ENCODE measurements around the gene ANAPC2. TPM values are rescaled to one million over a fixed set of nuclear protein-coding genes. Genes with fewer than 3 reads are reported as not detected.

The ANAPC2 gene
- total RNA-seq, 4 donors from 2014 or later = 10.2 to 12.4 (median 10.8) TPM

DNA sequence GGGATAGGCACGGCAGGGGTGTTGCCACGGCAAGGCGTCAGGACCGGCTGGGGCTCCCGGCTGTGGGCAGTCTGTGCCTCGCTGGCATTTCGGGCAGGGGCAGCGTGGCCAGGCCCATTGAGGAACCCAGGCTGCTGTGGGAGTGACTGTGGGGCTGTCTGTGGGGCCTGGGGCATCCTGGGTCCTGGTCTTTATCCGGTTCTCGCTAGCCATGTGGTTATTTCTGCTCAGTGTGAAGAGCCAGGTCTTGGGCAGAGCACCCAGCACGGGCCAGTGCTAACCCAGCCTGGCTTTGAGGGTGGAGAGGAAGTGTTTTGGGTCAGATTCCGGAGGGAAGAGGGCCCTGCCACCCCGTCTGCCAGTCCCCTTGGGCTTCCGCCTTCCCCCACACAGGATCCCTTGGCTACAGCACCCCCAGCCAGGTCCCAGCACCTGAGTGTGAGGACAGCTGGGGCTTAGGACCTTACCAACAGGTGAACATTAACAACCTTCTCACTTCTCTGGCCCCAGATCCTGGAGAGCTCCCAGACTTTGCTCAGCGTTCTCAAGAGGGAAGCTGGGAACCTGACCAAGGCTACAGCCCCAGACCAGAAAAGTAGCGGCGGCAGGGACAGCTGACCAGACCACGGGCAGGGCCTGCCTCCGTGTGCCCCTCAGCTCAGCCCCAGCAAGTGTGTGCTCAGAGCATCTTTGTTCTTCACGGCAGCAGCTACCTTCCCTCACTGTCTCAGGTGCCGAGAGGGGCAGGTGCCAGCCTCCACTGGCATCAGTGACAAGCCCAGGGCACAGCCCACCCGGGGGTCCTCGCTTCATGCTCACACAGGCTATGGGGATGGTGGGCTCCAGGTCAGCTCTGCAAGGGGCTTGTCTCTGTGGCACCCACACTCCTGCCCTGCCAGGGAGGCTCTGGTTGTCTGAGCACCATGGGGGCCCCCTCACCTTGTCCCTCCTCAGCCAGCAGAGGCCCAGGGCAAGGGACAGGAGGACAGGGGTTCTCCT is 1.2 kb upstream of the ANAPC2 start:
- in situ Hi-C loops (cut with MboI; ENCODE audit: low sequenced_read_pairs in 4 of 4) (no loop called here), intact Hi-C loops (cut with DNase I; ENCODE audit: low total_unique reads) (loop anchor here (2.0 kb wide), 1 partner anchor 51 kb away; the partner anchor contains the start of gene TUBB4B)
- TF ChIP-seq, protein P1, sequence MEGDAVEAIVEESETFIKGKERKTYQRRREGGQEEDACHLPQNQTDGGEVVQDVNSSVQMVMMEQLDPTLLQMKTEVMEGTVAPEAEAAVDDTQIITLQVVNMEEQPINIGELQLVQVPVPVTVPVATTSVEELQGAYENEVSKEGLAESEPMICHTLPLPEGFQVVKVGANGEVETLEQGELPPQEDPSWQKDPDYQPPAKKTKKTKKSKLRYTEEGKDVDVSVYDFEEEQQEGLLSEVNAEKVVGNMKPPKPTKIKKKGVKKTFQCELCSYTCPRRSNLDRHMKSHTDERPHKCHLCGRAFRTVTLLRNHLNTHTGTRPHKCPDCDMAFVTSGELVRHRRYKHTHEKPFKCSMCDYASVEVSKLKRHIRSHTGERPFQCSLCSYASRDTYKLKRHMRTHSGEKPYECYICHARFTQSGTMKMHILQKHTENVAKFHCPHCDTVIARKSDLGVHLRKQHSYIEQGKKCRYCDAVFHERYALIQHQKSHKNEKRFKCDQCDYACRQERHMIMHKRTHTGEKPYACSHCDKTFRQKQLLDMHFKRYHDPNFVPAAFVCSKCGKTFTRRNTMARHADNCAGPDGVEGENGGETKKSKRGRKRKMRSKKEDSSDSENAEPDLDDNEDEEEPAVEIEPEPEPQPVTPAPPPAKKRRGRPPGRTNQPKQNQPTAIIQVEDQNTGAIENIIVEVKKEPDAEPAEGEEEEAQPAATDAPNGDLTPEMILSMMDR (IDR thresholded peaks at IDR 0.05 in 4 of 5, conservative IDR thresholded peaks at IDR 0.05 in 1 of 5) = no peak
- no peak for TF ChIP-seq POLR2A (IDR thresholded peaks at IDR 0.05)
- Histone ChIP-seq H3K4me3 (peak overlapping the region; percentile 68 to 100 (median 97)), H3K36me3 (peaks cover 0 to 27% of the 10 kb centered on the region in 2 donors), H3K27ac (peak overlapping the region; percentile 85 to 98 (median 96)), H3K9me3 (no peaks in the 10 kb centered on the region), H3K4me1 (peaks cover 39 to 52% of the 10 kb centered on the region in 2 donors), H3K27me3 (no peaks in the 10 kb centered on the region)
- ATAC-seq (no peak), DNase-seq (no peak)

DNA sequence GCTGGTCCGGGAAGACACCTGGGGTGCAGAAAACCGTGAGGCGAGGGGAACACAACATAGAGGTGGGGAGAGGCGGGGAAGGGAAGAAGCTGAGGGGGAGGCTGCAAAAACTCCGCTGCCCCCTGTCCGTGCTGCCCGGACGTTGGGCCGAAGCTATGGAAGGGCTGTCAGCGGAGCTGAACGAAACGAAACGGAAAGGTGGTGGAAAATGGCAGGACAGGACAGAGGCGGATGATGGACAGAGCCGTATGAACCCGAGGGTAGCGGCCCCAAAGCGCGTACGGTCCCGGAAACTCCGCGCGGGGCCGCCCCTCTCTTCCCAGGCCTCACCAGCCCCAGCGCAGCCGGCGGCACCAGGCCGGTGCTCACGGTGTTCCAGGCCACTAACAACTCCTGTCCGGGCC is 272 bp downstream of the ANAPC2 start:
- ATAC-seq (peak; percentile 13 to 25), DNase-seq (no peak)
- Histone ChIP-seq H3K27me3 (no peaks in the 10 kb centered on the region), H3K4me1 (peaks cover 39 to 44% of the 10 kb centered on the region in 2 donors), H3K27ac (peak overlapping the region; percentile 85 to 98 (median 96)), H3K36me3 (peaks cover 0 to 42% of the 10 kb centered on the region in 2 donors), H3K9me3 (no peaks in the 10 kb centered on the region), H3K4me3 (peak overlapping the region; percentile 68 to 100 (median 97))
- intact Hi-C loops (cut with DNase I; ENCODE audit: low total_unique reads) = loop anchor here (1.0 to 2.0 kb wide), 6 partner anchors 12 to 102 kb away; partner anchors contain the start of genes MAN1B1, NDOR1, TMEM203 and TPRN
- TF ChIP-seq, protein P1 (IDR thresholded peaks at IDR 0.05 in 4 of 5, conservative IDR thresholded peaks at IDR 0.05 in 1 of 5) = no peak
- no peak for TF ChIP-seq POLR2A (IDR thresholded peaks at IDR 0.05)
- in situ Hi-C loops (cut with MboI; ENCODE audit: low sequenced_read_pairs in 4 of 4) = no loop called here

DNA sequence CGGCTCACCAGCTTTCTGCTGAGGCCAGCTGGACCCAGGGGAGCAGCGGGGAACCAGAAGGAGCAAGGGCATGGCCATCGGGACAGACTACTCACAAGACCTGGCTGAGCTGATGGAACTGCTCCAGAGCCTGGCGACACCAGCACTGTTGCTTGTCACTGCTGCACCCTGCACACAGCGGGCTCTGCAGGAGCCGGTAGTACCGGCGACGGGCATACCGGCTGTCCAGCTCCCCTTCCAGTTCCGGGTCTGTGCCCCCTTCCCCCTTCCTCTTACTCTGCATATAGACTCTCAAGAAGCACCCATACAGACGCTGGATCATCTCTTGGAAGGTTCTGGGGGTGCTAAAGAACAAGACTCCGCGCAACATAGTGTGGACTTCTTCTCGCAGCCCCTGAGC is 974 bp downstream of the ANAPC2 start:
- Histone ChIP-seq H3K27ac (peak overlapping the region in 1 of 4 donors; percentile 85), H3K9me3 (no peaks in the 10 kb centered on the region), H3K4me1 (peaks cover 39 to 44% of the 10 kb centered on the region in 2 donors), H3K27me3 (no peaks in the 10 kb centered on the region), H3K4me3 (peak overlapping the region; percentile 68 to 100 (median 97)), H3K36me3 (peaks cover 3 to 50% of the 10 kb centered on the region in 2 donors)
- no peak for DNase-seq
- in situ Hi-C loops (cut with MboI; ENCODE audit: low sequenced_read_pairs in 4 of 4) = no loop called here
- intact Hi-C loops (cut with DNase I; ENCODE audit: low total_unique reads) = no loop called here
- ATAC-seq = no peak
- no peak for TF ChIP-seq POLR2A (IDR thresholded peaks at IDR 0.05)
- TF ChIP-seq, protein P1 (IDR thresholded peaks at IDR 0.05 in 4 of 5, conservative IDR thresholded peaks at IDR 0.05 in 1 of 5) = no peak

DNA sequence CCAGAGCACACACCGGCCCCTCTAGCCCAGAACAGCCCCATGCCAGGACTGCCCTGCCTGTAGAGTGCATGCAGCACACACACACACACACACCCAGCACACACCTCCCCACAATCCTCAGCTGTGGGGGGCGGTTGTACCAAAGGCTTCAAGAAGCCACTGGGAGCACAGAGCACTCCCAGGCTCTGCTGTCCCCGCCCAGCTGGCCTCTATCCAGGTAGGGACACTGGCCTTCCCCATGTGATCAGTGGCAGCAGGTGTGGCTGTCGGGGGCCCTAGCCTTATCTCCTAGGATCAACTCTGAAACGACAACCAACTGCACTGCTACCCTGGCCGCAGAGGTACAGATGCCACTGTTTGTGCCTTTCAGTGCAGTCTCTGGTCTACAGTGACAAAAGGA is 2.0 kb downstream of the ANAPC2 start:
- peak in 1 of 2 donors; percentile 40 for DNase-seq
- Histone ChIP-seq H3K27me3 (no peaks in the 10 kb centered on the region), H3K9me3 (no peaks in the 10 kb centered on the region), H3K4me3 (peak overlapping the region in 3 of 4 donors; percentile 68 to 100 (median 96)), H3K36me3 (peaks cover 3 to 54% of the 10 kb centered on the region in 2 donors), H3K4me1 (peaks cover 39 to 44% of the 10 kb centered on the region in 2 donors), H3K27ac (peak overlapping the region in 1 of 4 donors; percentile 22)
- no peak for ATAC-seq
- TF ChIP-seq, protein P1 (IDR thresholded peaks at IDR 0.05 in 4 of 5, conservative IDR thresholded peaks at IDR 0.05 in 1 of 5) = no peak
- no peak for TF ChIP-seq POLR2A (IDR thresholded peaks at IDR 0.05)
- in situ Hi-C loops (cut with MboI; ENCODE audit: low sequenced_read_pairs in 4 of 4) = no loop called here
- intact Hi-C loops (cut with DNase I; ENCODE audit: low total_unique reads) = no loop called here

Data from gastrocnemius medialis (tissue), 4 donors.